Body of pancreas (tissue), 4 donors: ENCODE data around the gene SLC35E3. TPM values are rescaled to one million over a fixed set of nuclear protein-coding genes. Genes with fewer than 3 reads are reported as not detected.
"Not testable (repeated sequence)": the region's sequence is repeated elsewhere in the genome, so short reads cannot be mapped to it uniquely, and the experiment has no call there.

Experiments
- ATAC-seq: fragments of 150-250 bp; one replicate; pipeline ENCODE4 v1.9.1; 2016
- DNase-seq, 4 donors: peaks; one replicate each; pipeline ENCODE4 v3.0.0-alpha.2; 2019
- H3K27ac ChIP-seq, 4 donors: fragments of 200-600 bp; sonication (generic); 1 replicate in 3 of 4; 2 replicates in 1 of 4; pipeline versions ENCODE4 v1.5.1 to v1.6.1; 2016 to 2019; ENCODE audit warnings: mild to moderate bottlenecking in 1 of 4, mixed read lengths in 1 of 4, moderate library complexity in 1 of 4
- H3K27me3 ChIP-seq, 2 donors: fragments of 200-600 bp; sonication (generic); one replicate each; pipeline ENCODE4 v1.6.0; 2016; ENCODE audit warnings: mild to moderate bottlenecking in 1 of 2
- H3K36me3 ChIP-seq, 2 donors: fragments of 200-600 bp; sonication (generic); replicated peaks in 1 of 2; 2 replicates each; pipeline ENCODE4 v1.5.1; 2016; ENCODE audit warnings: low read depth in 2 of 2; ENCODE audit not compliant: insufficient read depth in 1 of 2
- H3K4me1 ChIP-seq: fragments of 200-600 bp; sonication (generic); one replicate; pipeline ENCODE4 v1.6.0; 2016
- H3K4me3 ChIP-seq, 2 donors: fragments of 200-600 bp; sonication (generic); 1 replicate in 1 of 2; 2 replicates in 1 of 2; pipeline ENCODE4 v1.5.1; 2016 to 2019
- H3K9me3 ChIP-seq, 3 donors: fragments of 200-600 bp; sonication (generic); 1 replicate in 2 of 3; 2 replicates in 1 of 3; pipeline ENCODE4 v1.5.1; 2016
- POLR2A ChIP-seq, 3 donors: fragments of 450-650 bp; IDR thresholded peaks; one replicate each; pipeline ENCODE4 v1.6.1; 2016; ENCODE audit warnings: antibody characterized with exemption in 3 of 3, mild to moderate bottlenecking in 2 of 3
- WGBS, 2 donors: methylation state at CpG; one replicate each; pipeline ENCODE4 v1.1.5; 2017; 5-methylcytosine and 5-hydroxymethylcytosine counted together
- intact Hi-C: fragments of 100-400 bp; cut with DNase I; formaldehyde crosslinking; loops from one replicate; pipeline ENCODE4 v1.15.1; 2023
- total RNA-seq, 2 donors: library from RNA; depleted of rRNA; stranded (reverse); fragments of >200 nt; gene quantifications; one replicate each; pipeline ENCODE4 v1.1.0, GENCODE V29; 2016
- TF ChIP-seq, protein P1 (sequence below), 7 experiments: fragments of 450-650 bp in 4 of 7; fragments of 200-600 bp in 3 of 7; sonication (generic) in 3 of 7; IDR thresholded peaks; one replicate each; pipeline ENCODE4 v1.5.1; 2016 to 2019; ENCODE audit warnings: antibody characterized with exemption in 7 of 7

SLC35E3 gene
- total RNA-seq, 2 donors from 2014 or later: 2.1 to 2.6 TPM

DNA sequence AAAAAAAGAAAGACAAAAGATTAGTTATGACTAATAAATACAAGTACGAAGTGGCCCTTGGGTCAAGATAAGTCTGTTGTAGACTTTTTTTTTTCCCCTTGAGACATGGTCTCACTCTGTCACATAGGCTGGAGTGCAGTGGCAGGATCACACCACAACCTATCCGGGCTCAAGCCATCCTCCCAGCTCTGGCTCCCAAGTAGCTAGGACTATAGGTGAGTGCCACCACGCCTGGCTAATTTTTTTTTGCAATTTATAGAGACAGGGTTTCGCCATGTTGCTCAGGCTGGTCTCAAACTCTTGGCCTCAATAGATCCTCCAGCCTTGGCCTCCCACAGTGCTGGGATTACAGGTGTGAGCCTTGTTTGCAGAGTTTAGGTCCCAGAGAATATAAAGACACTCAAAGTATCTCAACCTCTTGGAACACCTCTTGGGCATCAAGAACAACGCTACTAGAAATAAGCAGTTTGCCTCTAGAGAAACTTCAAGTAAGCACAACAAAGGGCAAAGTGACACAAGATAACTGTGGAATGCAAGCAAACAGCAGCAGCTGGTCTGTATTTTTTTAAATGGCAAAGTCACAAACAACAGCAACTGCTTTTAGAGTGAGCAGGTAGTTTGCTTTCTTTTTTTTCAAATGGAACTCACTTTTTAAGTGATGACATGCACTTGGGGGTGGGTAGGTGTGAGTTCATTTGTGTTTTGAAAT is 58.1 kb downstream of the SLC35E3 start:
- no peaks in the 10 kb centered on the region for H3K9me3 ChIP-seq
- H3K27me3 ChIP-seq: no peaks in the 10 kb centered on the region
- H3K36me3 ChIP-seq: no peaks in the 10 kb centered on the region
- H3K27ac ChIP-seq: peak overlapping the region; percentile 28 to 76 (median 52)
- no peak for TF ChIP-seq POLR2A (IDR thresholded peaks at IDR 0.05)
- TF ChIP-seq, protein P1, sequence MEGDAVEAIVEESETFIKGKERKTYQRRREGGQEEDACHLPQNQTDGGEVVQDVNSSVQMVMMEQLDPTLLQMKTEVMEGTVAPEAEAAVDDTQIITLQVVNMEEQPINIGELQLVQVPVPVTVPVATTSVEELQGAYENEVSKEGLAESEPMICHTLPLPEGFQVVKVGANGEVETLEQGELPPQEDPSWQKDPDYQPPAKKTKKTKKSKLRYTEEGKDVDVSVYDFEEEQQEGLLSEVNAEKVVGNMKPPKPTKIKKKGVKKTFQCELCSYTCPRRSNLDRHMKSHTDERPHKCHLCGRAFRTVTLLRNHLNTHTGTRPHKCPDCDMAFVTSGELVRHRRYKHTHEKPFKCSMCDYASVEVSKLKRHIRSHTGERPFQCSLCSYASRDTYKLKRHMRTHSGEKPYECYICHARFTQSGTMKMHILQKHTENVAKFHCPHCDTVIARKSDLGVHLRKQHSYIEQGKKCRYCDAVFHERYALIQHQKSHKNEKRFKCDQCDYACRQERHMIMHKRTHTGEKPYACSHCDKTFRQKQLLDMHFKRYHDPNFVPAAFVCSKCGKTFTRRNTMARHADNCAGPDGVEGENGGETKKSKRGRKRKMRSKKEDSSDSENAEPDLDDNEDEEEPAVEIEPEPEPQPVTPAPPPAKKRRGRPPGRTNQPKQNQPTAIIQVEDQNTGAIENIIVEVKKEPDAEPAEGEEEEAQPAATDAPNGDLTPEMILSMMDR (IDR thresholded peaks at IDR 0.05): no peak
- ATAC-seq (no peak), DNase-seq (no peak)
- no peak overlapping the region for H3K4me3 ChIP-seq
- peaks cover 52% of the 10 kb centered on the region for H3K4me1 ChIP-seq
- 69 to 74% methylated on average over 5 of the region's 5 CpGs for WGBS, 2 donors
- intact Hi-C loops: no loop called here

DNA sequence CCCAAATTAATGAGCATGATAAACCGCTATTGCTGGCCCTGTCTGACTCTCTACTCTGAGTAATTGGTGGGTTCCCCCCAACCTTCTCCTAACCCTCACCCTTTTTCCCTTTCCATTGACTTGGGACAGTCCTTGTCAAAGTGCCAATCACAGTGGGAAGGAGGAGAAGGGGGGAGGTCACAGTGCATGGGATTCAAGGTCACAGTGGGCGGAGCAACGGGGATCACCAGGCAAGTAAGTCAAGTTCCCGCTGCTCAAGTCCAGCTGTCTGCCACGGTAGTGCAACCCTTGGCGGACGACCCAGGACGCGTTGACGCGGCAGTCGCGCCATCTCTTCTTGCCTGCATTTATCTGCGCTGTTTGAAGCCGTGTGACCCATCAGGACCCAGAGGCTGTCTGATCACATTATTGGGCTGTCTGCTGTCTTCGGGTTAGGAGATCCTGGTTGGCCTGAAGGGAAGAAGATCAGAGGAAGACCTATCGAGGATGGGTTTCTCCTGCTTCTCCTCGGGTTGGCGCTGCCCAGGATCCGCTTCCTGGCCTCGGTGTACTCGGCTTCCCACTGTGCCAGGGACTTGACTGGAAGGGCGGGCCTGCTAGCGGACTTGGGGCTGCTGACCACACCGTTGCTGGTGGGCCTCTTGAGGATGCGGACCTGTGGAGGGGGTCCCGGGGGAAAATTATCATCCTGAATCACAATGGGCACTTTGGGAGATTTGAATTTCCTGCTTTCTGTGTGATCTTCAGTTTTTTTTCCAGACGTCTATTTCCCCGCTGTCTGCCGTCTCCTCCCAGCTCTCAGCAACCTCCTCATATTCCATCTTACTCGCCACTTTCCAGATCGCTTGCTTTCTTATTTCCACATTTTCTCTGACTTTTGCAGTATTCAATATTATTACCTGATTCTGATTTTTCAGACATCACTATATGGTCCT is 58.9 kb downstream of the SLC35E3 start:
- intact Hi-C loops: no loop called here
- H3K27me3 ChIP-seq: no peaks in the 10 kb centered on the region
- peak overlapping the region; percentile 28 to 76 (median 52) for H3K27ac ChIP-seq
- H3K9me3 ChIP-seq: no peaks in the 10 kb centered on the region
- H3K4me1 ChIP-seq: peaks cover 46% of the 10 kb centered on the region
- H3K36me3 ChIP-seq: no peaks in the 10 kb centered on the region
- ATAC-seq (no peak), DNase-seq (peak; percentile 51 to 75 (median 66))
- no peak overlapping the region for H3K4me3 ChIP-seq
- WGBS, 2 donors: 61% methylated on average over 24 to 31 of the region's 32 CpGs
- TF ChIP-seq, protein P1 (IDR thresholded peaks at IDR 0.05): peak in 1 of 7 experiments; percentile 7
- peak in 1 of 3 donors; percentile 38 for TF ChIP-seq POLR2A (IDR thresholded peaks at IDR 0.05)

DNA sequence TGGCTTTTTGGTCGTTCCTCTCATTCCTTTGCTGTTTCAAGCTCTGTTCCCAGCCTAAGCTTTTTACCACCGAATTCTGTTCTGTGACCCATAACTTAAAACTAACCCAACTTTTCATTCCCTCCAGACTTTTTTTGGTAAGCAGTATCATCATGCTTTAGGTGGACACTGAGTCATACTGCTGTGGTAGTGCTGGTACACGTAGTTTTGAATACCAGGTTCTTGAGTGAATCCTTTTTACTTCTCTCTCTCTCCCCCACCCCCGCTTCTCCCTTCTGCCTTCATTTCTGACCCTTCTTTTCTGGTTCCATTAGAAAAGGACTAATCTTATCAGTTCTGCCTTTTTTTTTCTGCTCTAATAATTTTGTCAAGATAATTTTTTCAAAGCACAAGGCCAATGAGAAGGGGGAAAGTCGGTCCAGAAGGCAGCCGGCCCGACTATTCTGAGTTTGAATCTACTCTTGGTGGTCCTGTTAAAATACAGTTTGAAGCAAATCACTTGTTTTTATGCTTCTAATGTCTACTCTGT is 59.7 kb downstream of the SLC35E3 start:
- H3K4me3 ChIP-seq: no peak overlapping the region
- no peak for ATAC-seq
- no peaks in the 10 kb centered on the region for H3K36me3 ChIP-seq
- H3K27me3 ChIP-seq: no peaks in the 10 kb centered on the region
- intact Hi-C loops: no loop called here
- H3K27ac ChIP-seq: peak overlapping the region in 1 of 4 donors; percentile 65
- no peak for TF ChIP-seq POLR2A (IDR thresholded peaks at IDR 0.05)
- TF ChIP-seq, protein P1 (IDR thresholded peaks at IDR 0.05): no peak
- DNase-seq: no peak
- peaks cover 41% of the 10 kb centered on the region for H3K4me1 ChIP-seq
- WGBS, 2 donors: 50 to 60% methylated on average over 7 of the region's 7 CpGs
- no peaks in the 10 kb centered on the region for H3K9me3 ChIP-seq

DNA sequence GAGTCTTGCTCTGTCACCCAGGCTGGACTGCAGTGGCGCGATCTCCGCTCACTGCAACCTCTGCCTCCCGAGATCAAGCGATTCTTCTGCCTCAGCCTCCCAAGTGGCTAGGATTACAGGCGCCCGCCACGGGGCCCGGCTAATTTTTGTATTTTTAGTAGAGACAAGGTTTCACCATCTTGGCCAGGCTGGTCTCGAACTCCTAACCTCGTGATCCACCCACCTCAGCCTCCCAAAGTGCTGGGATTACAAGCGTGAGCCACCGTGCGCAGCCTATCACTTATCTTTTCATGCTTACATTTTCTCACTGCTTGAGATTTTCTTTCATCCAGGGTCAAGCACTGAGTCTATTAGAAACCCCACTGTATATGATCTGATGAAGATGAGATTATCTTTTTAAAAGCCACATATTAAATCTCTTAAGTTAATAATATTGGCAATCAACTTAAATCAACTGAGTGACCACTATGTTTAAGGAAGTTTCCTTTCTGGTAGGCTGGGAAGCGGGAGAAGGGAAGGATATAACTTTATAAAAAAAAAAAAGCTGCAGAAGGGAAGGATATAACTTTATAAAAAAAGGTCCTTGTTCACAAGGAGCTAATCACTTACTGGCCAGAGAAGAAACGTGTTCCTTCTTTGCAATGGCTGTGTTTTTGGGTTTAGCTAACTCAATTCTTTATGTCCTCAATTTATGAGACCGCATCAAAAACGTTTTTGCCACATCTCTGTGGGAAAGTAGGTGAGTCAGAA is 60.7 kb downstream of the SLC35E3 start:
- Histone ChIP-seq H3K27me3 (no peaks in the 10 kb centered on the region), H3K4me3 (no peak overlapping the region), H3K27ac (peak overlapping the region in 3 of 4 donors; percentile 97 to 99 (median 98)), H3K36me3 (peaks cover 0 to 2% of the 10 kb centered on the region in 2 donors), H3K9me3 (no peaks in the 10 kb centered on the region), H3K4me1 (peaks cover 43% of the 10 kb centered on the region)
- WGBS, 2 donors: 78 to 82% methylated on average over 18 of the region's 18 CpGs
- ATAC-seq (no peak), DNase-seq (no peak)
- intact Hi-C loops: no loop called here
- TF ChIP-seq, protein P1 (IDR thresholded peaks at IDR 0.05): no peak
- no peak for TF ChIP-seq POLR2A (IDR thresholded peaks at IDR 0.05)

DNA sequence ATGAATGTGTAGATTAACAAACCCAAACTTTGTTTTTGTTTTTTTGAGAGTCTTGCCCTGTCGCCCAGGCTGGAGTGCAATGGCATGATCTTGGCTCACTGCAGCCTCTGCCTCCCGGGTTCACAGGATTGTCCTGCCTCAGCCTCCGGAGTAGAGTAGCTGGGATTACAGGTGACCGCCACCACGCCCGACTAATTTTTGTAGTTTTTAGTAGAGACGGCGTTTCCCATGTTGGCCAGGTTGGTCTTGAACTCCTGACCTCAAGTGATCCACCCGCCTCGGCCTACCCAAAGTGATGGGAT is 61.2 kb downstream of the SLC35E3 start:
- Histone ChIP-seq H3K4me3 (peak overlapping the region; percentile 8 to 13), H3K27ac (peak overlapping the region; percentile 88 to 99 (median 98)), H3K4me1 (peaks cover 46% of the 10 kb centered on the region)
- H3K36me3 ChIP-seq, ATAC-seq, H3K27me3 ChIP-seq, DNase-seq, intact Hi-C loops, H3K9me3 ChIP-seq: not testable (repeated sequence)
- 3 to 5% methylated on average over 7 to 10 of the region's 10 CpGs for WGBS, 2 donors
